Spleen (tissue), 7 donors: ENCODE results near the gene PPP1CC.

ENCODE experiments used
- POLR2A ChIP-seq, 3 donors: fragments of 450-650 bp; IDR thresholded peaks; one replicate each; pipeline ENCODE4 v1.5.1; 2017; ENCODE audit warnings: antibody characterized with exemption in 3 of 3, mild to moderate bottlenecking in 1 of 3
- POLR2AphosphoS5 ChIP-seq, 3 donors: sonication (generic); formaldehyde crosslinking; IDR thresholded peaks; one replicate each; pipeline ENCODE4 v1.5.1; 2017; ENCODE audit warnings: antibody characterized with exemption in 3 of 3
- TF ChIP-seq, protein P1 (sequence below), 11 experiments: fragments of 200-600 bp in 7 of 11; fragments of 450-650 bp in 4 of 11; sonication (generic) in 4 of 11; IDR thresholded peaks in 8 of 11; conservative IDR thresholded peaks in 3 of 11; 1 replicate in 7 of 11; 2 replicates in 4 of 11; pipeline versions ENCODE4 v1.4.0 to v1.8.0; 2016 to 2021; ENCODE audit warnings: antibody characterized with exemption in 11 of 11, inconsistent platforms in 4 of 11, mild to moderate bottlenecking in 1 of 11
- donor health status: DM: no; HTN: no; CAD: no; lungs with moderate emphysema.
- donor health status: DM: no; HTN: no; CAD: no.
- donor health status: DM: no; HTN: no; CAD: no.

DNA sequence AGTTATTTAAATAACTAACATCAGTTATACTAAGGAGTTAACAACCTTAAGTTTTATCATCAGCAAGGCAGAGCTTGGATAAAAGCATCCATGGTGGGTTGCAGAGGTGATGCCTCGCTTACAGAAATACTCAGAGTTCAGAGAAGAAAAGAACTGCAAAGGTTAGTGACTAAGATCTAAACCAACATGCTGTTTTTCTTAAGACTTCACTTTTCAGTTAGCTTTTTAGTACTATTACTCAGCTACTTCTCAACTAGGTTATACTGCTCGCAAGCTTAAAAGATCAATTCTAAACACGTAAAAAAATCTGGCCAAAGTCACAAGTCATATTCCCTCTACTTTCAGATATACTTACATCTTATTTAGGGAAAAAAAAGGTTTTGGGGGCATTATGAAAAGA lies 2.8 kb downstream of the PPP1CC start:
- TF ChIP-seq, protein P1, sequence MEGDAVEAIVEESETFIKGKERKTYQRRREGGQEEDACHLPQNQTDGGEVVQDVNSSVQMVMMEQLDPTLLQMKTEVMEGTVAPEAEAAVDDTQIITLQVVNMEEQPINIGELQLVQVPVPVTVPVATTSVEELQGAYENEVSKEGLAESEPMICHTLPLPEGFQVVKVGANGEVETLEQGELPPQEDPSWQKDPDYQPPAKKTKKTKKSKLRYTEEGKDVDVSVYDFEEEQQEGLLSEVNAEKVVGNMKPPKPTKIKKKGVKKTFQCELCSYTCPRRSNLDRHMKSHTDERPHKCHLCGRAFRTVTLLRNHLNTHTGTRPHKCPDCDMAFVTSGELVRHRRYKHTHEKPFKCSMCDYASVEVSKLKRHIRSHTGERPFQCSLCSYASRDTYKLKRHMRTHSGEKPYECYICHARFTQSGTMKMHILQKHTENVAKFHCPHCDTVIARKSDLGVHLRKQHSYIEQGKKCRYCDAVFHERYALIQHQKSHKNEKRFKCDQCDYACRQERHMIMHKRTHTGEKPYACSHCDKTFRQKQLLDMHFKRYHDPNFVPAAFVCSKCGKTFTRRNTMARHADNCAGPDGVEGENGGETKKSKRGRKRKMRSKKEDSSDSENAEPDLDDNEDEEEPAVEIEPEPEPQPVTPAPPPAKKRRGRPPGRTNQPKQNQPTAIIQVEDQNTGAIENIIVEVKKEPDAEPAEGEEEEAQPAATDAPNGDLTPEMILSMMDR (IDR thresholded peaks at IDR 0.05 in 8 of 11, conservative IDR thresholded peaks at IDR 0.05 in 3 of 11): no peak
- TF ChIP-seq POLR2A (IDR thresholded peaks at IDR 0.05) (no peak), POLR2AphosphoS5 (IDR thresholded peaks at IDR 0.05) (no peak)
